CD14-positive monocyte (primary cell): ENCODE measurements around the gene VEPH1. TPM values are rescaled to one million over a fixed set of nuclear protein-coding genes. Genes with fewer than 3 reads are reported as not detected.
A peak's percentile ranks its signal among the peaks of the same experiment; 100 is the strongest.

ENCODE experiments used
- DNase-seq, 3 donors: peaks; one replicate each; pipeline ENCODE4 v3.0.0-alpha.2; 2011 to 2022
- H2AFZ ChIP-seq: 2 replicates; pipeline ENCODE4 v1.6.0; 2012; ENCODE audit warnings: mild to moderate bottlenecking, low read depth, low read length, inconsistent platforms; ENCODE audit not compliant: insufficient read depth, poor library complexity, severe bottlenecking
- H3K27ac ChIP-seq, 2 donors: 1 replicate in 1 of 2; 2 replicates in 1 of 2; pipeline ENCODE4 v1.5.1; 2012 to 2013; ENCODE audit warnings: low read length in 2 of 2, control low read depth in 1 of 2, inconsistent platforms in 1 of 2, low read depth in 1 of 2, mild to moderate bottlenecking in 1 of 2
- H3K27me3 ChIP-seq, 2 donors: one replicate each; pipeline versions ENCODE4 v1.6.0 to v1.6.1; 2011 to 2013; ENCODE audit warnings: low read length in 2 of 2; ENCODE audit not compliant: control insufficient read depth in 2 of 2, insufficient read depth in 2 of 2
- H3K36me3 ChIP-seq, 2 donors: replicated peaks in 1 of 2; 1 replicate in 1 of 2; 2 replicates in 1 of 2; pipeline versions ENCODE4 v1.5.1 to v1.6.1; 2012 to 2013; ENCODE audit warnings: low read length in 2 of 2, control low read depth in 1 of 2, inconsistent platforms in 1 of 2, mild to moderate bottlenecking in 1 of 2; ENCODE audit not compliant: insufficient read depth in 2 of 2, control insufficient read depth in 1 of 2
- H3K4me1 ChIP-seq, 2 donors: 1 replicate in 1 of 2; 2 replicates in 1 of 2; pipeline versions ENCODE4 v1.5.1 to v1.6.1; 2012 to 2013; ENCODE audit warnings: low read length in 2 of 2, control low read depth in 1 of 2, inconsistent platforms in 1 of 2, mild to moderate bottlenecking in 1 of 2, moderate library complexity in 1 of 2; ENCODE audit not compliant: insufficient read depth in 2 of 2, control insufficient read depth in 1 of 2
- H3K4me2 ChIP-seq: replicated peaks from 2 replicates; pipeline ENCODE3; 2012; ENCODE audit warnings: low read length, moderate library complexity, mild to moderate bottlenecking; ENCODE audit not compliant: poor library complexity, severe bottlenecking; ENCODE audit errors: extremely low read depth
- H3K4me3 ChIP-seq, 3 experiments: fragments of 200-600 bp in 1 of 3; sonication (generic) in 1 of 3; replicated peaks in 1 of 3; 1 replicate in 2 of 3; 2 replicates in 1 of 3; pipeline ENCODE4 v1.5.1; 2011 to 2013; ENCODE audit warnings: low read length in 3 of 3, mild to moderate bottlenecking in 3 of 3, control low read depth in 2 of 3, low read depth in 2 of 3, inconsistent platforms in 1 of 3, moderate library complexity in 1 of 3
- H3K79me2 ChIP-seq: 2 replicates; pipeline ENCODE4 v1.6.0; 2012; ENCODE audit warnings: mild to moderate bottlenecking, control low read depth, inconsistent platforms, low read length, moderate library complexity; ENCODE audit not compliant: insufficient read depth
- H3K9ac ChIP-seq: 2 replicates; pipeline ENCODE4 v1.6.0; 2017; ENCODE audit warnings: low read length, mild to moderate bottlenecking; ENCODE audit not compliant: insufficient read depth, poor library complexity, severe bottlenecking
- H3K9me3 ChIP-seq, 2 donors: replicated peaks in 1 of 2; 1 replicate in 1 of 2; 2 replicates in 1 of 2; pipeline versions ENCODE4 v1.5.1 to v1.6.1; 2012 to 2013; ENCODE audit warnings: low read length in 2 of 2, control low read depth in 1 of 2; ENCODE audit not compliant: control insufficient read depth in 1 of 2, insufficient read depth in 1 of 2
- H4K20me1 ChIP-seq: 2 replicates; pipeline ENCODE4 v1.6.0; 2012; ENCODE audit warnings: mild to moderate bottlenecking, low read length, control low read depth, moderate library complexity; ENCODE audit not compliant: insufficient read depth
- H3K27ac Mint-ChIP-seq, 7 donors: one replicate each; pipeline ENCODE4 v1.8.0; 2020; ENCODE audit warnings: mild to moderate bottlenecking in 7 of 7, mixed read lengths in 7 of 7, moderate library complexity in 6 of 7, inconsistent platforms in 2 of 7
- H3K27me3 Mint-ChIP-seq, 3 donors: one replicate each; pipeline ENCODE4 v1.8.0; 2021 to 2022; ENCODE audit warnings: low read depth in 3 of 3, mild to moderate bottlenecking in 3 of 3, mixed read lengths in 3 of 3, moderate library complexity in 3 of 3, inconsistent platforms in 1 of 3
- H3K36me3 Mint-ChIP-seq, 2 donors: one replicate each; pipeline ENCODE4 v1.8.0; 2020; ENCODE audit warnings: mixed read lengths in 2 of 2, inconsistent platforms in 1 of 2, mild to moderate bottlenecking in 1 of 2
- H3K4me1 Mint-ChIP-seq: one replicate; pipeline ENCODE4 v1.8.0; 2020; ENCODE audit warnings: mild to moderate bottlenecking, mixed read lengths
- H3K4me3 Mint-ChIP-seq, 2 donors: one replicate each; pipeline ENCODE4 v1.8.0; 2020; ENCODE audit warnings: mild to moderate bottlenecking in 2 of 2, mixed read lengths in 2 of 2, moderate library complexity in 1 of 2
- H3K9me3 Mint-ChIP-seq, 7 donors: one replicate each; pipeline ENCODE4 v1.8.0; 2020 to 2022; ENCODE audit warnings: mixed read lengths in 7 of 7, mild to moderate bottlenecking in 6 of 7, moderate library complexity in 6 of 7, inconsistent platforms in 2 of 7
- WGBS: methylation state at CpG from one replicate; pipeline ENCODE4 v1.1.5; 2013; ENCODE audit warnings: missing lambda C conversion rate; ENCODE audit not compliant: insufficient coverage; 5-methylcytosine and 5-hydroxymethylcytosine counted together
- intact Hi-C, 2 donors: fragments of 100-400 bp; cut with micrococcal nuclease; formaldehyde crosslinking; loops; one replicate each; pipeline versions ENCODE4 v1.15.0 to v1.15.1; 2023
- polyA plus RNA-seq, 3 donors: library from polyadenylated mRNA; depleted of rRNA in 1 of 3; unstranded in 2 of 3; stranded (reverse) in 1 of 3; fragments of 300-500 nt in 2 of 3; fragments of >200 nt in 1 of 3; fragmentation: Illumina TruSeq in 2 of 3; gene quantifications; 1 replicate in 2 of 3; 2 replicates in 1 of 3; pipeline ENCODE4 v1.2.3, GENCODE V29; 2012 to 2021
- TF ChIP-seq, protein P1 (sequence below): fragments of 200-600 bp; IDR thresholded peaks from one replicate; pipeline ENCODE4 v1.8.0; 2022; ENCODE audit warnings: antibody characterized with exemption, mild to moderate bottlenecking

Gene VEPH1
- polyA plus RNA-seq, 3 donors, result 0.44 TPM; not detected in 2

DNA sequence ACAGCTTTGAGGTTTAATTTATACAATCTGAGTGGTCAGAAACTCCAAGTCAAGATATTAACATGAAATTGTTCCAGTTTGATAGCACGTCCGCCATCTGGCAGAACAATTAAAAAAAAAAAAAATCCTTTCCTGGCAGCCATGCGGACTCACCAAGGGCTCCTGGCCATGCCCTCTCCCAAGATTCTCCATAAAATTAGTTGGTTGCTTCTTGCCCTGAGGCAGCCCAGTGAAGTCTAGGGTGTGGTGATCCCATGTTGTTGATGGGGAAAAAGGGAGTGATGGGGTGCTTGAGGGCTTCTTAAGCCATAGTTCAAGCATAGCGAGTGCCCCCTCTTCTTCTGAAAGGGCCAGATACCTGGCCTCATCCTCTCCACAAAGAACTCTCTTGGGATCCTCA, 261.6 kb downstream of the VEPH1 start:
- intact Hi-C loops, result no loop called here
- no peaks in the 10 kb centered on the region for H3K9me3 ChIP-seq
- TF ChIP-seq, protein P1, sequence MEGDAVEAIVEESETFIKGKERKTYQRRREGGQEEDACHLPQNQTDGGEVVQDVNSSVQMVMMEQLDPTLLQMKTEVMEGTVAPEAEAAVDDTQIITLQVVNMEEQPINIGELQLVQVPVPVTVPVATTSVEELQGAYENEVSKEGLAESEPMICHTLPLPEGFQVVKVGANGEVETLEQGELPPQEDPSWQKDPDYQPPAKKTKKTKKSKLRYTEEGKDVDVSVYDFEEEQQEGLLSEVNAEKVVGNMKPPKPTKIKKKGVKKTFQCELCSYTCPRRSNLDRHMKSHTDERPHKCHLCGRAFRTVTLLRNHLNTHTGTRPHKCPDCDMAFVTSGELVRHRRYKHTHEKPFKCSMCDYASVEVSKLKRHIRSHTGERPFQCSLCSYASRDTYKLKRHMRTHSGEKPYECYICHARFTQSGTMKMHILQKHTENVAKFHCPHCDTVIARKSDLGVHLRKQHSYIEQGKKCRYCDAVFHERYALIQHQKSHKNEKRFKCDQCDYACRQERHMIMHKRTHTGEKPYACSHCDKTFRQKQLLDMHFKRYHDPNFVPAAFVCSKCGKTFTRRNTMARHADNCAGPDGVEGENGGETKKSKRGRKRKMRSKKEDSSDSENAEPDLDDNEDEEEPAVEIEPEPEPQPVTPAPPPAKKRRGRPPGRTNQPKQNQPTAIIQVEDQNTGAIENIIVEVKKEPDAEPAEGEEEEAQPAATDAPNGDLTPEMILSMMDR, result no peak
- H3K36me3 ChIP-seq, result no peaks in the 10 kb centered on the region
- H3K4me1 ChIP-seq, result peaks cover 19% of the 10 kb centered on the region in 2 donors
- DNase-seq, result no peak
- Mint-ChIP-seq H3K4me3 (no peak overlapping the region), H3K9me3 (no peaks in the 10 kb centered on the region), H3K27me3 (no peaks in the 10 kb centered on the region), H3K4me1 (peaks cover 21% of the 10 kb centered on the region), H3K27ac (no peak overlapping the region), H3K36me3 (no peaks in the 10 kb centered on the region)
- no peak overlapping the region for H3K27ac ChIP-seq
- no CpG with 5 or more reads among the region's 4 CpGs for WGBS
- no peak overlapping the region for H3K9ac ChIP-seq
- no peaks in the 10 kb centered on the region for H3K27me3 ChIP-seq
- no peaks in the 10 kb centered on the region for H4K20me1 ChIP-seq
- no peak overlapping the region for H3K4me3 ChIP-seq
- no peak overlapping the region for H2AFZ ChIP-seq
- H3K79me2 ChIP-seq, result no peaks in the 10 kb centered on the region
- H3K4me2 ChIP-seq, result no peak overlapping the region

DNA sequence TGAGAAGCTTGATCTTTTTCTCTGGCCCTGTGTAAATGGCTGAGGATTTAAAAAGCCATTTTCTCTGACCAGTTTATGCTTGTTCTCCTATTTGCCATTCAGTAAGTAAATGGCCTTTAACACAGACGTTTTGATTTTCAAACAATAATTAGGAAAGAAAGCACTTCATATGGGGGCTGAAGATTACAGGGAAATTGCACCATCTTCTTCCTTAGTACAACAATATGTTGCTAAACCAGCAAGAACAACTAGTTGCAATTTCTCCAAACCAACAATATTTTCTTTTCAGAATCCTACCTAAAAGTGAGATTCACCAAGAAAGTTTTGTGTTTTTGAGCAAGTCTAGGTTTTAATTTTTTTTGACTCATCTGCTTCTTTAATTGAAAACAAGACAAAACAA, 262.8 kb downstream of the VEPH1 start:
- H3K4me3 Mint-ChIP-seq, result no peak overlapping the region
- H3K4me1 ChIP-seq, result peaks cover 19% of the 10 kb centered on the region in 2 donors
- TF ChIP-seq, protein P1, result no peak
- no peak overlapping the region for H3K9ac ChIP-seq
- no peaks in the 10 kb centered on the region for H3K9me3 Mint-ChIP-seq
- no peaks in the 10 kb centered on the region for H3K27me3 Mint-ChIP-seq
- H3K4me2 ChIP-seq, result no peak overlapping the region
- no peak overlapping the region for H3K4me3 ChIP-seq
- peak overlapping the region in 1 of 7 donors; percentile 8 for H3K27ac Mint-ChIP-seq
- H3K27ac ChIP-seq, result peak overlapping the region in 1 of 2 donors; percentile 2
- DNase-seq, result no peak
- no peaks in the 10 kb centered on the region for H3K36me3 ChIP-seq
- no CpG with 5 or more reads among the region's 1 CpG for WGBS
- H3K4me1 Mint-ChIP-seq, result peaks cover 21% of the 10 kb centered on the region
- no peaks in the 10 kb centered on the region for H3K27me3 ChIP-seq
- no peaks in the 10 kb centered on the region for H3K36me3 Mint-ChIP-seq
- intact Hi-C loops, result no loop called here
- H4K20me1 ChIP-seq, result no peaks in the 10 kb centered on the region
- H3K79me2 ChIP-seq, result no peaks in the 10 kb centered on the region
- H2AFZ ChIP-seq, result no peak overlapping the region
- H3K9me3 ChIP-seq, result no peaks in the 10 kb centered on the region
